Panc1 (cell line): ENCODE results near the gene OR4F15. TPM values are rescaled to one million over a fixed set of nuclear protein-coding genes. Genes with fewer than 3 reads are reported as not detected.

Experiments used
- ATAC-seq: fragments of 200-7000 bp; cut with Tn5 transposase; 2 replicates; pipeline ENCODE4 v1.9.1; 2020; ENCODE audit warnings: mild to moderate bottlenecking, moderate library complexity
- BruUV-seq: library from RNA; stranded (reverse); fragments of 400-500 nt; replicated peaks from 2 replicates; lab custom pipeline; 2021; lab: Mats Ljungman, UMichigan
- CTCF ChIA-PET: fragments of 300-600 bp; sonication (Branson Sonifier 250); formaldehyde crosslinking; loops from one replicate; lab custom pipeline; 2022; ENCODE audit warnings: antibody characterized with exemption; lab: Charles Lee
- POLR2A ChIA-PET: fragments of 300-600 bp; sonication (Branson Sonifier 250); formaldehyde crosslinking; loops from one replicate; lab custom pipeline; 2022; ENCODE audit warnings: antibody characterized with exemption; lab: Charles Lee
- DNase-seq: peaks from one replicate; pipeline ENCODE4 v3.0.0-alpha.2; 2010; ENCODE audit warnings: low read depth, low spot score
- H3K27ac ChIP-seq: 2 replicates; pipeline ENCODE4 v1.5.1; 2011; ENCODE audit warnings: mild to moderate bottlenecking, low read length, inconsistent platforms
- H3K27me3 ChIP-seq: fragments of 200-500 bp; sonication (Bioruptor generic); 2 replicates; pipeline ENCODE4 v1.6.0; 2014; ENCODE audit warnings: low read length, inconsistent platforms; ENCODE audit not compliant: control insufficient read depth, insufficient read depth
- H3K36me3 ChIP-seq: fragments of 200-500 bp; sonication (Bioruptor generic); 2 replicates; pipeline ENCODE4 v1.5.1; 2014; ENCODE audit warnings: inconsistent platforms, mild to moderate bottlenecking, low read length, moderate library complexity; ENCODE audit not compliant: control insufficient read depth, insufficient read depth
- H3K4me1 ChIP-seq: 2 replicates; pipeline ENCODE4 v1.5.1; 2011; ENCODE audit warnings: inconsistent platforms, mild to moderate bottlenecking, low read length, moderate library complexity; ENCODE audit not compliant: control insufficient read depth, insufficient read depth
- H3K4me3 ChIP-seq, 2 experiments: 2 replicates each; pipeline ENCODE4 v1.5.1; 2011 to 2012; ENCODE audit warnings: low read depth in 2 of 2, low read length in 2 of 2, mild to moderate bottlenecking in 2 of 2, inconsistent platforms in 1 of 2, moderate library complexity in 1 of 2
- H3K9me3 ChIP-seq: fragments of 200-500 bp; sonication (Bioruptor generic); 2 replicates; pipeline ENCODE4 v1.5.1; 2014; ENCODE audit warnings: low read depth, mild to moderate bottlenecking, inconsistent platforms, low read length, moderate library complexity; ENCODE audit not compliant: control insufficient read depth, insufficient read depth
- CTCF ChIP-seq: fragments of 450-650 bp; IDR thresholded peaks from 2 replicates; pipeline ENCODE4 v1.5.1; 2017; ENCODE audit warnings: mild to moderate bottlenecking
- POLR2AphosphoS5 ChIP-seq: IDR thresholded peaks from 2 replicates; pipeline ENCODE4 v1.6.1; 2012; ENCODE audit warnings: mild to moderate bottlenecking, low read depth, low read length, moderate library complexity
- REST ChIP-seq, 2 experiments: IDR thresholded peaks; 2 replicates each; pipeline ENCODE4 v1.6.1; 2011 to 2012; ENCODE audit warnings: low read depth in 2 of 2, control low read depth in 1 of 2, low read length in 1 of 2, mild to moderate bottlenecking in 1 of 2, moderate library complexity in 1 of 2; ENCODE audit not compliant: insufficient read depth in 1 of 2
- SIN3A ChIP-seq: IDR thresholded peaks from 2 replicates; pipeline ENCODE4 v1.6.1; 2012; ENCODE audit warnings: low read depth, mild to moderate bottlenecking, low read length, moderate library complexity, borderline replicate concordance; ENCODE audit not compliant: insufficient read depth
- TCF7L2 ChIP-seq: IDR thresholded peaks from 2 replicates; pipeline ENCODE4 v1.6.1; 2011; ENCODE audit warnings: mild to moderate bottlenecking, low read depth, low read length, inconsistent platforms
- in situ Hi-C: cut with HindIII; loops from 2 replicates; pipeline ENCODE4 v1.10.0; 2016; ENCODE audit warnings: low sequenced_read_pairs, low pct_unique_long_range_greater_than_20kb
- intact Hi-C: fragments of 100-400 bp; cut with micrococcal nuclease; formaldehyde crosslinking; loops from one replicate; pipeline ENCODE4 v1.10.0; 2022; ENCODE audit not compliant: unreplicated experiment
- total RNA-seq: library from RNA; stranded (reverse); gene quantifications from one replicate; pipeline ENCODE4 v1.2.1, GENCODE V29; 2021; ENCODE audit not compliant: unreplicated experiment

OR4F15 gene
- total RNA-seq, 1 experiment from 2014 or later, result not detected

GRCh38 chr15:101841656-101842055 lies 29.7 kb downstream of the OR4F15 start:
- ChIA-PET CTCF (no interaction called here), POLR2A (no interaction called here)
- no peaks in the 10 kb centered on the region for H3K4me1 ChIP-seq
- TF ChIP-seq POLR2AphosphoS5 (no peak), TCF7L2 (no peak), CTCF (no peak), REST (IDR thresholded peaks at IDR 0.05; ENCODE audit: insufficient read depth in 1 of 2, low read depth in 2 of 2, low read length in 1 of 2) (no peak), SIN3A (no peak)
- in situ Hi-C loops (no loop called here), intact Hi-C loops (no loop called here)
- no peaks in the 10 kb centered on the region for H3K9me3 ChIP-seq
- peaks cover 20% of the 10 kb centered on the region for H3K27me3 ChIP-seq
- no peak overlapping the region for H3K4me3 ChIP-seq
- ATAC-seq (no peak), DNase-seq (no peak)
- no TSS peak for BruUV-seq
- no peak overlapping the region for H3K27ac ChIP-seq
- no peaks in the 10 kb centered on the region for H3K36me3 ChIP-seq

- DNase-seq (no peak), ATAC-seq (no peak)
- TF ChIP-seq TCF7L2 (no peak), POLR2AphosphoS5 (no peak), SIN3A (no peak), CTCF (no peak)
- POLR2A ChIA-PET, result no interaction called here
- H3K27me3 ChIP-seq, result peaks cover 22% of the 10 kb centered on the region
- BruUV-seq, result no TSS peak
- in situ Hi-C loops (no loop called here), intact Hi-C loops (no loop called here)
- no peaks in the 10 kb centered on the region for H3K4me1 ChIP-seq
- CTCF ChIA-PET, result no interaction called here
- no peaks in the 10 kb centered on the region for H3K9me3 ChIP-seq
- no peaks in the 10 kb centered on the region for H3K36me3 ChIP-seq
- no peak overlapping the region for H3K27ac ChIP-seq
- H3K4me3 ChIP-seq, result no peak overlapping the region
Measured at GRCh38 chr15:101844916-101845315, 32.9 kb downstream of the OR4F15 start.
